Suprapubic skin (tissue), 4 donors: ENCODE results near the gene SRSF3.

ENCODE experiments used
- CTCF ChIP-seq, 2 donors: fragments of 200-600 bp in 1 of 2; fragments of 450-650 bp in 1 of 2; sonication (generic) in 1 of 2; IDR thresholded peaks; one replicate each; pipeline ENCODE4 v1.5.1; 2016 to 2019; ENCODE audit warnings: antibody characterized with exemption in 2 of 2, mild to moderate bottlenecking in 1 of 2, moderate library complexity in 1 of 2
- EP300 ChIP-seq: sonication (generic); formaldehyde crosslinking; IDR thresholded peaks from one replicate; pipeline ENCODE4 v1.6.1; 2017; ENCODE audit warnings: antibody characterized with exemption
- POLR2A ChIP-seq, 2 donors: fragments of 450-650 bp; IDR thresholded peaks; one replicate each; pipeline ENCODE4 v1.6.1; 2017; ENCODE audit warnings: antibody characterized with exemption in 2 of 2, mild to moderate bottlenecking in 2 of 2, moderate library complexity in 2 of 2
- POLR2AphosphoS5 ChIP-seq, 3 donors: sonication (generic); formaldehyde crosslinking; IDR thresholded peaks; one replicate each; pipeline ENCODE4 v1.6.1; 2017; ENCODE audit warnings: antibody characterized with exemption in 3 of 3

DNA sequence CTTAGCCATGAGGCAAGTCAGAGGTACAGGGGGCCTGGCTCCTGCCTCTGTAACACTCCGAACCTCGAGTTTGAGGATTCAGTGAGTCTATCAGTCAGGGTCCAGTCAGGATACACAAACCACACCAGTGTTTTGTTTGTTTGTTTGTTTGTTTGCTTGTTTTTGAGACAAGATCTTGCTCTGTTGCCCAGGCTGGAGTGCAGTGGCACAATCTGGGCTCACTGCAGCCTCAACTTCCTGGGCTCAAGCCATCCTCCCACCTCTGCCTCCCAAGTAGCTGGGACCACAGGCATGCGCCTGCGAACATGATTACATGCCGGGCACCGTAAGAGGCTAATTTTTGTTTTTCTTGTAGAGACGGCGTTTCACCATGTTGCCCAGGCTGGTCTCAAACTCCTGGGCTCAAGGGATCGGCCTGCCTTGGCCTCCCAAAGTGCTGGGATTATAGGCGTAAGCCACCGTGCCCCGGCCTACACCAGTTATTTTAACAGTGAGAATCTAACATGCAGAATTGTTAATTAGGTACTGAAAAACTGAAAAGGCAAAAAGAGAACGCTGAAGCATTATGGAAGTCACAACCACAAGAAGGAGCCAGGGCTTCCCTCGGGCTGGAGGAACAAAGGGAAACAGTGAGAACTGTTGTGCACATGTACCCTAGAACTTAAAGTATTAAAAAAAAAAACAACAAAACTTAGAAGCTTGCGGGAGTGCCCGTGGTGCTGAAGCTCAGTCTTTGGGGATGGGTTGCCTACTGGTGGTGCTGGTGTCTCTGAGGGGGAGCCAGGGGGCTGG lies 40.4 kb downstream of the SRSF3 start:
- TF ChIP-seq POLR2AphosphoS5 (IDR thresholded peaks at IDR 0.05) (no peak), CTCF (IDR thresholded peaks at IDR 0.05) (no peak), POLR2A (IDR thresholded peaks at IDR 0.05) (no peak), EP300 (no peak)
